GM19467 (cell line): ENCODE measurements around the gene FOXA3.
A peak's percentile ranks its signal among the peaks of the same experiment; 100 is the strongest.
"Not testable (repeated sequence)": the region's sequence is repeated elsewhere in the genome, so short reads cannot be mapped to it uniquely, and the experiment has no call there.

ENCODE experiments used
- ATAC-seq: cut with Tn5 transposase; IDR thresholded peaks from one replicate; pipeline ENCODE4 v1.9.1; 2021; ENCODE audit warnings: mild to moderate bottlenecking, moderate library complexity; ENCODE audit not compliant: unreplicated experiment

The FOXA3 gene

GRCh38 chr19:45827459-45828093 lies 36.5 kb upstream of the FOXA3 start:
- ATAC-seq: no peak

GRCh38 chr19:45828523-45828922 lies 35.6 kb upstream of the FOXA3 start:
- ATAC-seq: no peak

- ATAC-seq: no peak
Observed at GRCh38 chr19:45828945-45829344, 35.2 kb upstream of the FOXA3 start.

GRCh38 chr19:45834970-45835369 lies 29.2 kb upstream of the FOXA3 start:
- ATAC-seq: no peak

- ATAC-seq: no peak
Observed at GRCh38 chr19:45842198-45842597, 21.9 kb upstream of the FOXA3 start.

GRCh38 chr19:45847663-45848062 lies 16.5 kb upstream of the FOXA3 start:
- ATAC-seq: no peak

- ATAC-seq: no peak
Observed at GRCh38 chr19:45848922-45849321, 15.2 kb upstream of the FOXA3 start.

- no peak for ATAC-seq
Observed at GRCh38 chr19:45852145-45852750, 11.9 kb upstream of the FOXA3 start.

GRCh38 chr19:45852983-45853382 lies 11.1 kb upstream of the FOXA3 start:
- ATAC-seq: no peak

GRCh38 chr19:45854167-45854778 lies 9.9 kb upstream of the FOXA3 start:
- ATAC-seq: no peak

- no peak for ATAC-seq
Observed at GRCh38 chr19:45860359-45861259, 3.5 kb upstream of the FOXA3 start.

- ATAC-seq: no peak
Observed at GRCh38 chr19:45862271-45862563, 1.9 kb upstream of the FOXA3 start.

- peak; percentile 90 for ATAC-seq
Observed at GRCh38 chr19:45862564-45863334, 1.4 kb upstream of the FOXA3 start, which contains the start of gene SYMPK. TSS of gene SYMPK (minus strand) at chr19:45863147. CDS start at chr19:45854495, 8,652 bp downstream.

GRCh38 chr19:45863335-45863839 lies 739 bp upstream of the FOXA3 start:
- ATAC-seq: no peak

- ATAC-seq: no peak
Observed at GRCh38 chr19:45864629-45865082, 530 bp downstream of the FOXA3 start.

GRCh38 chr19:45865269-45865948 lies 1.3 kb downstream of the FOXA3 start:
- no peak for ATAC-seq

GRCh38 chr19:45866400-45867176 lies 2.5 kb downstream of the FOXA3 start:
- ATAC-seq: no peak

GRCh38 chr19:45867241-45867640 lies 3.1 kb downstream of the FOXA3 start:
- not testable (repeated sequence) for ATAC-seq

- ATAC-seq: no peak
Observed at GRCh38 chr19:45870798-45871197, 6.7 kb downstream of the FOXA3 start.
